HEK293T (cell line): ENCODE measurements around the gene SMC6.

ENCODE experiments used
- ARNT ChIP-seq: fragments of 450-650 bp; IDR thresholded peaks from 2 replicates; pipeline ENCODE4 v1.6.1; 2017; ENCODE audit warnings: mild to moderate bottlenecking
- BHLHE40 ChIP-seq: fragments of 450-650 bp; IDR thresholded peaks from 2 replicates; pipeline ENCODE4 v1.6.1; 2016; ENCODE audit warnings: mild to moderate bottlenecking, moderate library complexity, borderline replicate concordance
- CTBP1 ChIP-seq: fragments of 450-650 bp; IDR thresholded peaks from 2 replicates; pipeline ENCODE4 v1.6.1; 2016; ENCODE audit warnings: borderline replicate concordance
- ELF4 ChIP-seq: fragments of 450-650 bp; IDR thresholded peaks from 2 replicates; pipeline ENCODE4 v1.6.1; 2017; ENCODE audit warnings: antibody characterized with exemption
- FOXK2 ChIP-seq: fragments of 450-650 bp; IDR thresholded peaks from 2 replicates; pipeline ENCODE4 v1.6.1; 2016; ENCODE audit warnings: mild to moderate bottlenecking
- FOXM1 ChIP-seq: fragments of 450-650 bp; IDR thresholded peaks from 2 replicates; pipeline ENCODE4 v1.6.1; 2017; ENCODE audit warnings: mild to moderate bottlenecking, borderline replicate concordance
- HDGF ChIP-seq: fragments of 450-650 bp; IDR thresholded peaks from 2 replicates; pipeline ENCODE4 v1.6.1; 2017; ENCODE audit warnings: antibody characterized with exemption, borderline replicate concordance
- L3MBTL2 ChIP-seq: fragments of 450-650 bp; conservative IDR thresholded peaks from 2 replicates; pipeline ENCODE4 v1.6.1; 2016; ENCODE audit warnings: mild to moderate bottlenecking
- SP1 ChIP-seq: fragments of 450-650 bp; IDR thresholded peaks from 2 replicates; pipeline ENCODE4 v1.6.1; 2017
- SUZ12 ChIP-seq: fragments of 450-650 bp; IDR thresholded peaks from 2 replicates; pipeline ENCODE4 v1.6.1; 2016; ENCODE audit warnings: mild to moderate bottlenecking
- TARDBP ChIP-seq: fragments of 450-650 bp; IDR thresholded peaks from 2 replicates; pipeline ENCODE4 v1.6.1; 2016
- ZNF384 ChIP-seq: fragments of 450-650 bp; IDR thresholded peaks from 2 replicates; pipeline ENCODE4 v1.6.1; 2016
- TF ChIP-seq, protein P1 (sequence below): fragments of 450-650 bp; IDR thresholded peaks from 2 replicates; pipeline ENCODE4 v1.6.1; 2016

DNA sequence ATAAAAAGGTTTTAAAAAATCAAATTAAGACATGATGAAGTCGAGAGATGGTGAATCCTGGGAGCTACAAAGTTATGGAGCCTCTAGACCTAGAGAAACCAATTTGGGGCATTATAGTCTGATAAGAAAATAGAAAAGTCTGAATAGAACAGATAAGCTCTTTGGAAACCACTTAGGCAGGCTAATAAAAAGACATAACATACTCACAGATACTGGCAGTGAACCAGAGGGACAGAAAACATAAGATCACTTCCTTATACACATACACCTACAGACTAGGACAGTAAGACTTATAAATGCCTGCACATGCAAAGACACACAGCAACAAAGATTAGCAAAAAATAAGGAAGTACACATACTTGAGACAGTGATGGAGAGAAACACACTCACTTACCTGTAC is 20.0 kb downstream of the SMC6 start:
- no peak for TF ChIP-seq SP1
- no peak for TF ChIP-seq FOXK2
- TF ChIP-seq ZNF384: no peak
- TF ChIP-seq ARNT: no peak
- no peak for TF ChIP-seq FOXM1
- no peak for TF ChIP-seq SUZ12
- no peak for TF ChIP-seq ELF4
- no peak for TF ChIP-seq BHLHE40
- TF ChIP-seq TARDBP: no peak
- TF ChIP-seq L3MBTL2: no peak
- no peak for TF ChIP-seq CTBP1
- TF ChIP-seq HDGF: no peak
- TF ChIP-seq, protein P1, sequence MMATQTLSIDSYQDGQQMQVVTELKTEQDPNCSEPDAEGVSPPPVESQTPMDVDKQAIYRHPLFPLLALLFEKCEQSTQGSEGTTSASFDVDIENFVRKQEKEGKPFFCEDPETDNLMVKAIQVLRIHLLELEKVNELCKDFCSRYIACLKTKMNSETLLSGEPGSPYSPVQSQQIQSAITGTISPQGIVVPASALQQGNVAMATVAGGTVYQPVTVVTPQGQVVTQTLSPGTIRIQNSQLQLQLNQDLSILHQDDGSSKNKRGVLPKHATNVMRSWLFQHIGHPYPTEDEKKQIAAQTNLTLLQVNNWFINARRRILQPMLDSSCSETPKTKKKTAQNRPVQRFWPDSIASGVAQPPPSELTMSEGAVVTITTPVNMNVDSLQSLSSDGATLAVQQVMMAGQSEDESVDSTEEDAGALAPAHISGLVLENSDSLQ: no peak
